Peyer's patch (tissue), 4 donors: ENCODE results near the gene THRA. TPM values are rescaled to one million over a fixed set of nuclear protein-coding genes. Genes with fewer than 3 reads are reported as not detected.

Experiments used
- DNase-seq, 3 donors: peaks; one replicate each; pipeline ENCODE4 v3.0.0-alpha.2; 2017 to 2019
- H3K27ac ChIP-seq, 4 donors: fragments of 200-600 bp; sonication (generic); one replicate each; pipeline ENCODE4 v1.5.1; 2016 to 2019
- H3K27me3 ChIP-seq, 2 donors: fragments of 200-600 bp; sonication (generic); one replicate each; pipeline ENCODE4 v1.5.1; 2019
- H3K36me3 ChIP-seq, 3 donors: fragments of 200-600 bp; sonication (generic); one replicate each; pipeline ENCODE4 v1.5.1; 2016 to 2019
- H3K4me1 ChIP-seq, 4 donors: fragments of 200-600 bp; sonication (generic); one replicate each; pipeline ENCODE4 v1.5.1; 2016 to 2019
- H3K4me3 ChIP-seq, 4 donors: fragments of 200-600 bp; sonication (generic); 1 replicate in 3 of 4; 2 replicates in 1 of 4; pipeline ENCODE4 v1.5.1; 2016 to 2019; ENCODE audit warnings: mild to moderate bottlenecking in 1 of 4
- H3K9me3 ChIP-seq, 4 donors: fragments of 200-600 bp; sonication (generic); one replicate each; pipeline ENCODE4 v1.5.1; 2016 to 2019; ENCODE audit warnings: mild to moderate bottlenecking in 1 of 4
- POLR2A ChIP-seq, 2 donors: fragments of 450-650 bp; IDR thresholded peaks; one replicate each; pipeline ENCODE4 v1.5.1; 2017; ENCODE audit warnings: antibody characterized with exemption in 2 of 2, mild to moderate bottlenecking in 2 of 2, moderate library complexity in 2 of 2
- total RNA-seq, 4 donors: library from RNA; depleted of rRNA; stranded (reverse); fragments of >200 nt; gene quantifications; one replicate each; pipeline ENCODE4 v1.1.0, GENCODE V29; 2016
- TF ChIP-seq, protein P1 (sequence below), 6 experiments: fragments of 450-650 bp in 4 of 6; fragments of 200-600 bp in 2 of 6; sonication (generic) in 1 of 6; IDR thresholded peaks; one replicate each; pipeline ENCODE4 v1.5.1; 2017 to 2019; ENCODE audit warnings: antibody characterized with exemption in 6 of 6, mild to moderate bottlenecking in 3 of 6, moderate library complexity in 1 of 6

The THRA gene
- total RNA-seq, 4 donors from 2014 or later, result 43.4 to 80.5 (median 68.5) TPM

DNA sequence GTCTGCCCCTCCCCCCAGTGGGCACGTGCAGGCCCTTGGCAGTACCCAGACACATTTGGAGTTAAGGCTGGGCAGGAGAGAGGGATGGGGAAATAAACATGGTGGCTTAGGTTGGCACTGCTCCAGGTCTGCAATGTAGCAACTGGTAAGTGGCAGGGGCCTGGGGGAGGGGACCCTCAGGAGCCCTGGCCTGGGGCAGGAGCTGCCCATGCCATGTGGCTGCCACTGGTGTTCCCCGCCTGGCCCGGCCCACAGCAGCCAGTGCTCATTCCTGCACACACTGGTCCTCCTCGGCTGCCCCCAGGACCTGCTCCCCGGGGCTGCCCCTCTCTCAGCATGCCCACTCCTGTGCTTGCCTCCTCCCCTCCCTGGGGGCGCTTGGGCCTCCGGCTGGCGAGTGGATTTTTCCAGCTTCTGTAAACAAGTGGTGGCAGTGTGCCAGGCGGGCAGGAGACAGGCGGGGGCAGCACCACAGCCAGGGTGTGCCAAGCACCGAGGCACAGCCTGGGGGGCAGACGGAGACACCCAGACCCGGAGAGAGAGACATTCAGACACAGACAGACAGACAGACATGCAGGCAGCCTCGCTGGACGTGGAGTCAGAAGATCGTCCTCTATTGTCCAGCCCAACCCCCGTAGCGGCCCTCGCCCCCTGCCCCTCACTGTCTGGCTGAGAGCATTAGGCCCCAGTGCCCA, 9.4 kb downstream of the THRA start:
- H3K9me3 ChIP-seq, result no peaks in the 10 kb centered on the region
- DNase-seq, result peak in 2 of 3 donors; percentile 82 to 85
- peaks cover 0 to 7% (median 0%) of the 10 kb centered on the region in 3 donors for H3K36me3 ChIP-seq
- H3K4me3 ChIP-seq, result peak overlapping the region in 2 of 4 donors; percentile 40 to 48
- TF ChIP-seq, protein P1, sequence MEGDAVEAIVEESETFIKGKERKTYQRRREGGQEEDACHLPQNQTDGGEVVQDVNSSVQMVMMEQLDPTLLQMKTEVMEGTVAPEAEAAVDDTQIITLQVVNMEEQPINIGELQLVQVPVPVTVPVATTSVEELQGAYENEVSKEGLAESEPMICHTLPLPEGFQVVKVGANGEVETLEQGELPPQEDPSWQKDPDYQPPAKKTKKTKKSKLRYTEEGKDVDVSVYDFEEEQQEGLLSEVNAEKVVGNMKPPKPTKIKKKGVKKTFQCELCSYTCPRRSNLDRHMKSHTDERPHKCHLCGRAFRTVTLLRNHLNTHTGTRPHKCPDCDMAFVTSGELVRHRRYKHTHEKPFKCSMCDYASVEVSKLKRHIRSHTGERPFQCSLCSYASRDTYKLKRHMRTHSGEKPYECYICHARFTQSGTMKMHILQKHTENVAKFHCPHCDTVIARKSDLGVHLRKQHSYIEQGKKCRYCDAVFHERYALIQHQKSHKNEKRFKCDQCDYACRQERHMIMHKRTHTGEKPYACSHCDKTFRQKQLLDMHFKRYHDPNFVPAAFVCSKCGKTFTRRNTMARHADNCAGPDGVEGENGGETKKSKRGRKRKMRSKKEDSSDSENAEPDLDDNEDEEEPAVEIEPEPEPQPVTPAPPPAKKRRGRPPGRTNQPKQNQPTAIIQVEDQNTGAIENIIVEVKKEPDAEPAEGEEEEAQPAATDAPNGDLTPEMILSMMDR (IDR thresholded peaks at IDR 0.05), result no peak
- no peak for TF ChIP-seq POLR2A (IDR thresholded peaks at IDR 0.05)
- peak overlapping the region; percentile 78 to 100 (median 94) for H3K27ac ChIP-seq
- no peaks in the 10 kb centered on the region for H3K27me3 ChIP-seq
- H3K4me1 ChIP-seq, result peaks cover 36 to 99% (median 60%) of the 10 kb centered on the region in 4 donors

DNA sequence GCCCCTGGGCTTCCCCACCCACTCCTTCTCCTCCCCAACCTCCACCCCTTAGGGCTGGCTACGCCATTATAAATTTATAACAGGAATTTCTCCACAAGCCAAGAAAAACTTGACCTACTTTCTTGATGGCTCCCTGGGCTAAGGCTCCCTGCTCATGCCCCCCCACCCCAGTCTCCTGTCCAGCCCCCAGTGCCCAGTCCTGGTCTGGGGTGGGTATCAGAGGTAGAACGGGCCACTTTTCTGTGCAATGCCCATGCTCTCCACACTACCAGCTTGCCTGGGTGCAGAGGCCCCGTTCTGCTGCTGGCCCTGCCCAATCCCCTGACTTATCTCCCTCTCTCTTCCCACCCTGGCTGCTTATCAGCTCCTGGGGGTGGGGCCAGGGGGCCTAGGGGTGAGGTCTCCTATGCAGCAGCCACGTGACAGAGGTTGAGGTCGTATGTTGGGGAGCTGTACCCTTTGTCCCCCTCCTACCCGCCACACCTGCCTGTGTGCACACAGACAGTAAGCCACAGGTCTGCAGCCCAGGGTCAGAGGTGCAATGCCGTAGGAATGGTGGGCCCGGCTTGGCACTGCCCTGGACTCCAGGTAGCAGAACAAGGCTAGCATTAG, 10.1 kb downstream of the THRA start:
- no peaks in the 10 kb centered on the region for H3K9me3 ChIP-seq
- peak in 2 of 3 donors; percentile 90 to 91 for DNase-seq
- peak; percentile 66 to 93 for TF ChIP-seq POLR2A (IDR thresholded peaks at IDR 0.05)
- TF ChIP-seq, protein P1 (IDR thresholded peaks at IDR 0.05), result peak in 1 of 6 experiments; percentile 33
- H3K27ac ChIP-seq, result peak overlapping the region; percentile 78 to 100 (median 94)
- peaks cover 0 to 13% (median 0%) of the 10 kb centered on the region in 3 donors for H3K36me3 ChIP-seq
- H3K4me1 ChIP-seq, result peaks cover 36 to 94% (median 58%) of the 10 kb centered on the region in 4 donors
- H3K4me3 ChIP-seq, result peak overlapping the region in 2 of 4 donors; percentile 40 to 48
- H3K27me3 ChIP-seq, result no peaks in the 10 kb centered on the region

DNA sequence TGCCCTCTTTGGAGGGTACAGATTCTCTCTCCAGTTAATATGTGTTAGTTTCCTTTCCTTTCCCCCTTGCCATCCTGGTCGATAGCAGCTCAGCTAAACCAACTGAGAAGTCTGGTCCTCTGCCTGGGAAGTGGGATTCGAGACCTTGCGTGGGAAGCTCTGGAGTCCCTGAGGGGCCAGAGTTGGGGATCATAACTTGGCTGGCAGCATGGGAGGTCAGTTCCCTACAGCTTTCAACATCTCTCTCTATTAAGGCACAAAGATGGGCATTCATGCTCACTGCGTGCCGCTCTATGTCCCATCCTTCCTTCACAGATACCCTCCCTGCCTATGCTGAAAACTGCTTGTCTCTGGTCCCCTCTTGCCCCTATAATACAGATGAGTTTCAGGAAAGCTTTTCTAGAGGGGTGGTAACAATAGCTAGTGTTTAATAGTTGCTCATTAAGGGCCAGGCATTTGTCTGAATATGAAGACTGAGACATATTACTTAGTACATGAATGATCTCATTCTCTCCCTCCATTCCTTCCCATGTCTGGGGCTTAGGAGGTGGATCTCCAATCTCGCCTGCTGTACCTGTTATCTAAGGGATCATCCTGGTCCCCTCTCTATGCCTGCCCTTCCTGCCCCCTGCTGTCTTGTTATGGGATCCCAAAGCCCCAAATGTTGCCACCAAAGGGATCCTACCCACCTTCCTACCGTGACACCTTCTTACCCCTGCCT, 10.8 kb downstream of the THRA start:
- H3K27me3 ChIP-seq, result no peaks in the 10 kb centered on the region
- H3K4me3 ChIP-seq, result no peak overlapping the region
- peaks cover 0 to 20% (median 0%) of the 10 kb centered on the region in 3 donors for H3K36me3 ChIP-seq
- H3K4me1 ChIP-seq, result peaks cover 36 to 86% (median 50%) of the 10 kb centered on the region in 4 donors
- no peaks in the 10 kb centered on the region for H3K9me3 ChIP-seq
- TF ChIP-seq POLR2A (IDR thresholded peaks at IDR 0.05), result no peak
- TF ChIP-seq, protein P1 (IDR thresholded peaks at IDR 0.05), result peak in 1 of 6 experiments; percentile 4
- no peak for DNase-seq
- H3K27ac ChIP-seq, result peak overlapping the region; percentile 78 to 100 (median 94)

DNA sequence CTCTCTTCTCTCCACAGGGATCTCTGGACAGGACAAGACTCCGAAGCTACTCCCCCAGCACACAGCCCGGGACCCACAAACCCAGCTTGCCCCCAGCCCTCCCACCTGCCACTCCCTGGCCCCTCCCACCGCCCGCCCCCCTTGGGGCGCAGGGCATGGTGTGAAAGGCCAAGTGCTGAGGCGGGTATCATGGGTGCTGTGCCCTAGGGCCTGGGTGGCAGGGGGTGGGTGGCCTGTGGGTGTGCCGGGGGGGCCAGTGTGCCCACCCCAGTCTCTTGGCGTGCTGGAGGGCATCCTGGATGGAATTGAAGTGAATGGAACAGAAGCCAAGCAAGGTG, 11.4 kb downstream of the THRA start:
- no peak for TF ChIP-seq POLR2A (IDR thresholded peaks at IDR 0.05)
- TF ChIP-seq, protein P1 (IDR thresholded peaks at IDR 0.05), result no peak
- peak overlapping the region; percentile 78 to 100 (median 94) for H3K27ac ChIP-seq
- no peak for DNase-seq
- peaks cover 36 to 80% (median 48%) of the 10 kb centered on the region in 4 donors for H3K4me1 ChIP-seq
- no peaks in the 10 kb centered on the region for H3K27me3 ChIP-seq
- H3K36me3 ChIP-seq, result peaks cover 0 to 26% (median 0%) of the 10 kb centered on the region in 3 donors
- no peak overlapping the region for H3K4me3 ChIP-seq
- H3K9me3 ChIP-seq, result no peaks in the 10 kb centered on the region

DNA sequence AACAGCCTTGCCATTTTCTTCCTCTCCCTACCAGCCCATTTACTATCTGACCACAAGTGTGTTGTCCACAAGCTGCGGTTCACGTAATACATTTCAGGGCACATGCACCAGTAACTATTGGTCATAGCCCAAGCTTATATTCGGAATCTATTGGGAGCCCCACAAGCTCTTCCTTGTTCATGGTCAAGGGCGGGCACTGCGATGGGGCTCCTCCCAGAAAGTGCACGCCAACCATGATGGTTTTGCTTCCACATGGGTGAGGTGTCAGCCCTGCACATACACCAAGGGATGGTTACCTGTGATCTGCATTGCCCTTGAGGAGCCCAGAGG, 12.1 kb downstream of the THRA start:
- no peak for TF ChIP-seq POLR2A (IDR thresholded peaks at IDR 0.05)
- peaks cover 0 to 30% (median 0%) of the 10 kb centered on the region in 3 donors for H3K36me3 ChIP-seq
- H3K9me3 ChIP-seq, result no peaks in the 10 kb centered on the region
- H3K4me3 ChIP-seq, result peak overlapping the region in 2 of 4 donors; percentile 15 to 22
- peaks cover 31 to 74% (median 42%) of the 10 kb centered on the region in 4 donors for H3K4me1 ChIP-seq
- no peaks in the 10 kb centered on the region for H3K27me3 ChIP-seq
- peak overlapping the region; percentile 78 to 100 (median 94) for H3K27ac ChIP-seq
- DNase-seq, result no peak
